ENCODE measurements around the gene RIPPLY3.

- TF ChIP-seq ZNF749 (CRISPR knock-in tag; IDR thresholded peaks at IDR 0.05; ENCODE audit: borderline replicate concordance) (no peak), CTCF (CRISPR knock-in tag; IDR thresholded peaks at IDR 0.05) (no peak), SUZ12 (IDR thresholded peaks at IDR 0.05; ENCODE audit: low read depth, low read length) (no peak), SMYD3 (CRISPR knock-in tag; IDR thresholded peaks at IDR 0.05) (no peak), TCF7 (IDR thresholded peaks at IDR 0.05; ENCODE audit: low read depth) (no peak), MAX (IDR thresholded peaks at IDR 0.05) (no peak), EZH2 (conservative IDR thresholded peaks at IDR 0.05; ENCODE audit: low read depth, low read length) (no peak), USF2 (IDR thresholded peaks at IDR 0.05; ENCODE audit: low read depth, low read length) (no peak), USF2 (CRISPR knock-in tag; IDR thresholded peaks at IDR 0.05; ENCODE audit: borderline replicate concordance) (no peak), REST (IDR thresholded peaks at IDR 0.05; ENCODE audit: borderline replicate concordance in 1 of 2, low read depth in 1 of 2, low read length in 2 of 2) (no peak)
Observed at GRCh38 chr21:36960676-36961284, 45.7 kb upstream of the RIPPLY3 start.

Measured in HepG2 (cell line).